ENCODE data around the gene LRRC43. TPM values are rescaled to one million over a fixed set of nuclear protein-coding genes. Genes with fewer than 3 reads are reported as not detected.

LRRC43 gene
- total and polyA plus RNA-seq, 4 donors: 2.1 to 11.6 (median 7.2) TPM

DNA sequence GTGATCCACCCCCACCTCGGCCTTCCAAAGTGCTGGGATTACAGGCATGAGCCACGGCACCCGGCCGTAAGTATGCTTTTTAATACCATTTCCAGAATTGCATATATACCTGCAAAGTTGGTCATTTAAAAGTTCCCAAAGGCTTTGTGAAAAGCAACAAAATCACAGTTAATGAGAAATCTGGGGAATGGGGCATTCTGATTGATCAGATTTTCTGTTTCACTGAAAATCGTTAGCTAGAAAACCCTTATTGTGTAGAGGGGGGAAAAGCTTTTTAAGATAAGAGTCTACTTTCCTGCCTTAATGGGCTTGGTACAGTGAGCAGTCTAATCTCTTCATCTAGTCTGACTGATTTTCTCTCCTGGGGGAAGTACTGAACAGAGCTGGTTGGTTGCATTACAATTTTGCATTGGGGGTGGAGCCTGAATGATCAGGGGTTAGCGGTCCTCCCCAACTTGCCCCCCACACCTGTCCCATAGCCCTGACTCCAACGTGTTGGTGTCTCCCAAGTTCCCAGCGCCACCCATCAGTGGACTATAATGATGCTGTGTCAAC, 32.7 kb upstream of the LRRC43 start:
- H3K36me3 ChIP-seq (ENCODE audit: control insufficient read depth in 4 of 4, insufficient read depth in 4 of 4, low read length in 4 of 4): peaks cover 0 to 2% (median 0%) of the 10 kb centered on the region in 4 donors
- DNase-seq (no peak), ATAC-seq (ENCODE audit: insufficient read depth, low FRiP score) (no peak)
- H3K27ac ChIP-seq (ENCODE audit: low read depth in 1 of 2, low read length in 1 of 2): no peak overlapping the region
- H3K4me3 ChIP-seq: no peak overlapping the region
- WGBS, 2 donors: 76 to 78% methylated on average over 8 of the region's 8 CpGs
- H3K9me3 ChIP-seq (ENCODE audit: control insufficient read depth in 4 of 4, insufficient read depth in 3 of 4, low read length in 3 of 4): no peaks in the 10 kb centered on the region
- no peak overlapping the region for H3K9ac ChIP-seq (ENCODE audit: insufficient read depth in 1 of 2, low read length in 2 of 2)
- H3K27me3 ChIP-seq (ENCODE audit: control insufficient read depth in 3 of 3, insufficient read depth in 3 of 3, low read length in 2 of 3): peaks cover 0 to 2% (median 0%) of the 10 kb centered on the region in 3 donors
- TF ChIP-seq CTCF (IDR thresholded peaks at IDR 0.05; ENCODE audit: control extremely low read depth, extremely low read depth): no peak
- peaks cover 0 to 9% (median 1%) of the 10 kb centered on the region in 5 donors for H3K4me1 ChIP-seq (ENCODE audit: control insufficient read depth in 5 of 5, insufficient read depth in 5 of 5, low read length in 5 of 5)

GRCh38 chr12:122152754-122153153, 30.2 kb upstream of the LRRC43 start:
- 84 to 93% methylated on average over 9 of the region's 9 CpGs for WGBS, 2 donors
- Histone ChIP-seq H3K9ac (ENCODE audit: insufficient read depth in 1 of 2, low read length in 2 of 2) (no peak overlapping the region), H3K4me1 (ENCODE audit: control insufficient read depth in 5 of 5, insufficient read depth in 5 of 5, low read length in 5 of 5) (peaks cover 0 to 9% (median 1%) of the 10 kb centered on the region in 5 donors), H3K9me3 (ENCODE audit: control insufficient read depth in 4 of 4, insufficient read depth in 3 of 4, low read length in 3 of 4) (no peaks in the 10 kb centered on the region), H3K27me3 (ENCODE audit: control insufficient read depth in 3 of 3, insufficient read depth in 3 of 3, low read length in 2 of 3) (peaks cover 0 to 2% (median 0%) of the 10 kb centered on the region in 3 donors), H3K27ac (ENCODE audit: low read depth in 1 of 2, low read length in 1 of 2) (no peak overlapping the region), H3K36me3 (ENCODE audit: control insufficient read depth in 4 of 4, insufficient read depth in 4 of 4, low read length in 4 of 4) (no peaks in the 10 kb centered on the region), H3K4me3 (no peak overlapping the region)
- DNase-seq (no peak), ATAC-seq (ENCODE audit: insufficient read depth, low FRiP score) (no peak)
- TF ChIP-seq CTCF (IDR thresholded peaks at IDR 0.05; ENCODE audit: control extremely low read depth, extremely low read depth): no peak

- no peaks in the 10 kb centered on the region for H3K36me3 ChIP-seq (ENCODE audit: control insufficient read depth in 4 of 4, insufficient read depth in 4 of 4, low read length in 4 of 4)
- TF ChIP-seq CTCF (IDR thresholded peaks at IDR 0.05; ENCODE audit: control extremely low read depth, extremely low read depth): no peak
- ATAC-seq (ENCODE audit: insufficient read depth, low FRiP score) (no peak), DNase-seq (no peak)
- H3K9ac ChIP-seq (ENCODE audit: insufficient read depth in 1 of 2, low read length in 2 of 2): no peak overlapping the region
- H3K4me1 ChIP-seq (ENCODE audit: control insufficient read depth in 5 of 5, insufficient read depth in 5 of 5, low read length in 5 of 5): no peaks in the 10 kb centered on the region
- no peaks in the 10 kb centered on the region for H3K9me3 ChIP-seq (ENCODE audit: control insufficient read depth in 4 of 4, insufficient read depth in 3 of 4, low read length in 3 of 4)
- H3K4me3 ChIP-seq: no peak overlapping the region
- peaks cover 0 to 2% (median 0%) of the 10 kb centered on the region in 3 donors for H3K27me3 ChIP-seq (ENCODE audit: control insufficient read depth in 3 of 3, insufficient read depth in 3 of 3, low read length in 2 of 3)
- H3K27ac ChIP-seq (ENCODE audit: low read depth in 1 of 2, low read length in 1 of 2): no peak overlapping the region
- 76 to 85% methylated on average over 10 of the region's 10 CpGs for WGBS, 2 donors
Observed at GRCh38 chr12:122155705-122156104, 27.2 kb upstream of the LRRC43 start.
